Measurements from ENCODE around the gene TENT5C. TPM values are rescaled to one million over a fixed set of nuclear protein-coding genes. Genes with fewer than 3 reads are reported as not detected.

The TENT5C gene
- total and polyA plus RNA-seq, 9 of the 15 experiments (the other 6 are each of a cell fraction or from before 2014, with no cell fraction given): 1.8 to 7.7 (median 4.0) TPM

GRCh38 chr1:117605164-117605773 lies 579 bp upstream of the TENT5C start (continued):
- TF ChIP-seq RBM39 (optimal IDR thresholded peaks at IDR 0.05; ENCODE audit: low read depth, low read length): no peak
- TF ChIP-seq ZBTB43 (CRISPR knock-in tag; IDR thresholded peaks at IDR 0.05): no peak
- TF ChIP-seq BRD9 (IDR thresholded peaks at IDR 0.05; ENCODE audit: low read depth, partially characterized antibody): peak; percentile 54
- TF ChIP-seq HMGXB4 (CRISPR knock-in tag; IDR thresholded peaks at IDR 0.05): 0 out of 2 replicates have a peak, but pooled peaks have one; percentile 17
- no peak for TF ChIP-seq MTA2 (IDR thresholded peaks at IDR 0.05; ENCODE audit: low read depth)
- peak; percentile 92 for TF ChIP-seq ZNF316 (IDR thresholded peaks at IDR 0.05)
- no peak for TF ChIP-seq RNF219 (CRISPR knock-in tag; IDR thresholded peaks at IDR 0.05)
- no peak for TF ChIP-seq SMAD1 (IDR thresholded peaks at IDR 0.05; ENCODE audit: low read depth, low read length, partially characterized antibody)
- no peak for TF ChIP-seq ILK (tag; IDR thresholded peaks at IDR 0.05; ENCODE audit: borderline replicate concordance, low read depth)
- no peak for TF ChIP-seq E4F1 (CRISPR knock-in tag; IDR thresholded peaks at IDR 0.05; ENCODE audit: borderline replicate concordance)
- 0 out of 2 replicates have a peak, but pooled peaks have one; percentile 4 for TF ChIP-seq TAL1 (IDR thresholded peaks at IDR 0.05)
- no peak for TF ChIP-seq ZBTB7A (IDR thresholded peaks at IDR 0.05; ENCODE audit: borderline replicate concordance, control insufficient read depth, low read depth, low read length)
- TF ChIP-seq ARID3B (CRISPR knock-in tag; IDR thresholded peaks at IDR 0.05; ENCODE audit: borderline replicate concordance): no peak
- peak; percentile 30; the same call in 1 of the 2 replicates for TF ChIP-seq THAP7 (CRISPR knock-in tag; IDR thresholded peaks at IDR 0.05)
- no peak for TF ChIP-seq ZNF57 (CRISPR knock-in tag; IDR thresholded peaks at IDR 0.05)
- no peak for TF ChIP-seq ESRRA (IDR thresholded peaks at IDR 0.05; ENCODE audit: borderline replicate concordance, low read depth)
- TF ChIP-seq GATAD2B (IDR thresholded peaks at IDR 0.05; ENCODE audit: borderline replicate concordance): peak; percentile 35; the same call in 1 of the 2 replicates
- no peak for TF ChIP-seq FOXK2 (conservative IDR thresholded peaks at IDR 0.05 in 1 of 2, IDR thresholded peaks at IDR 0.05 in 1 of 2; ENCODE audit: low read depth in 2 of 2)

All from K562 (cell line).